GM11168 (cell line): Measurements from ENCODE around the gene RING1.

Source experiments
- in situ Hi-C: fragments of 300-500 bp; cut with MboI; formaldehyde crosslinking; loops from one replicate; pipeline ENCODE4 v1.12.0; 2022; ENCODE audit warnings: low sequenced_read_pairs; ENCODE audit not compliant: unreplicated experiment

RING1 gene

DNA sequence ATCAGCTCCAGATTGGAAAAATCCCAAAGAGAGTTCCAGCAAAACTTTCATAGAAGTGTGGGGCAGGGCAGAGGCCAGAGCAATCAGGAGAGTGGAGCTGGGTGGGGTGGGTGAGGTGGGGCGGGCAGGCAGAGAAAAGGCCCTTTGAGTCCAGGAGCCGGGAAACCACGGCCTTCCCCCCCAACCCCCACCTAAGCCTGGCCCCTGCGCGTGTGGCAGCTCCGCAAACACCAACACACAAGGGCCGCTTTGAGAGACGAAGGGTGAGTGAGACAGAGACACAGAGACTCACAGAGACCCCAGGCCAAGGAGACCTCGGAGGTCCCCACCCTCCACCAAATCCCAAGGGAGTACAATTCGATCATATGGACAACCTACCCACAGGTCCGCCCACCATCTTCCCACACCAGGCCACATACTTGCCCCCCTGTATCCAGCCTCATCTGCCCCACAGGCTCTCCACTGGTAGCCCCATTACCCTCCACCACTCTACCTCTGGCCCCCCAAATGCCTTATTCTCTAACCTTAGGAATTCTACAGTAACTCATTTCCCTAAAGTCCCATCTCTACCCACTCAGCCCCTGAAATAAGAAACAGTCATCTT is 17.7 kb upstream of the RING1 start:
- in situ Hi-C loops, result no loop called here

- in situ Hi-C loops, result no loop called here
Observed at GRCh38 chr6:33191383-33192104, 16.8 kb upstream of the RING1 start.

- in situ Hi-C loops, result no loop called here
Observed at GRCh38 chr6:33192105-33192646, 16.1 kb upstream of the RING1 start, which contains the start of gene COL11A2. TSS of gene COL11A2 (minus strand) at chr6:33192467. CDS start at chr6:33192240, 227 bp downstream.

- in situ Hi-C loops, result no loop called here
Observed at GRCh38 chr6:33192671-33193602, 15.4 kb upstream of the RING1 start.

DNA sequence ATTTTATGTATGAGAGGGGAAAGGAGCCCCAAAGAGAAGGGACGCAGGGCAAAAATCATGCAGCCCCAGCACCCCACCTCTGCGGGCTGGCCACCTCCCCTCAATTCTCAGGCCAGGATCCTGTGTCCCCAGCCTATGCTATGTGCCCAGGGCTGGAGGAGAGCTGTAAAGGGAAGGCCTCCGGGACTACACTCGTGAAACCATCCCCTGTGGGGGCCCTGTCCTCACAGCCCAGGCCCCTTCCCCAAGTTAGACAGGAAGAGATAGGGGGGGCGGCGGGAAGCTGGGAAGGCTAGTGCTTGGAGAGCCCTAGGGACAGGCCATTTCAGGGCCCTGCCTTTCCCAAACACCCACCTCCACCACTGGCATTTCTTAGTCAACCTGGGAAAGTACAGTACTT is 14.7 kb upstream of the RING1 start:
- in situ Hi-C loops, result no loop called here

DNA sequence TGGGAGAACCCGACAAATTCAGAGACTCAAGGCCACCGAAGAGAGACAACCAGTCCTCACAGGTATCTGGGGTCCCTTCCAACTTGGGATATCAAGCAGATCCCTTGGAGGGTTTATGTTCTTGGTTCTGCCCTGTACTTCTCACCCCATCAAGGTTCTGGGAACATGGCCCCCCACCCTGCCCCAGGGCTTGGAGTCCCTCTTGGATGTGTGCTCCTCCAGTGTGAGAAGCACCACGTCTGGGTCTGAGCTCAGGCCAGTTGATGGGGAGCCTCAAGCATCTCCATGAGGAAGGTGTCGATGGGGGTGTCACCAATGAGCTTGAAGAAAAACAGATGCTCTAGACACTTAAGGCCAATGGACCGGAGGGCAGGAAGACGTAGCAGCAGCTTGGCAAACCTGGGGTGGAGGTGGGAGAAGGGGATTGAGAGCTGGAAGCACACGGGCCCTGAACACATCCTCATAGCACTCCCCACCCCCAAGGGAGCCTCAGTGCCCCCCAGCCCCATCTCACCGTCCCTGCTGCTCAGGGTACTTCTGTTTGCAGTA is 13.8 kb upstream of the RING1 start:
- in situ Hi-C loops, result no loop called here

DNA sequence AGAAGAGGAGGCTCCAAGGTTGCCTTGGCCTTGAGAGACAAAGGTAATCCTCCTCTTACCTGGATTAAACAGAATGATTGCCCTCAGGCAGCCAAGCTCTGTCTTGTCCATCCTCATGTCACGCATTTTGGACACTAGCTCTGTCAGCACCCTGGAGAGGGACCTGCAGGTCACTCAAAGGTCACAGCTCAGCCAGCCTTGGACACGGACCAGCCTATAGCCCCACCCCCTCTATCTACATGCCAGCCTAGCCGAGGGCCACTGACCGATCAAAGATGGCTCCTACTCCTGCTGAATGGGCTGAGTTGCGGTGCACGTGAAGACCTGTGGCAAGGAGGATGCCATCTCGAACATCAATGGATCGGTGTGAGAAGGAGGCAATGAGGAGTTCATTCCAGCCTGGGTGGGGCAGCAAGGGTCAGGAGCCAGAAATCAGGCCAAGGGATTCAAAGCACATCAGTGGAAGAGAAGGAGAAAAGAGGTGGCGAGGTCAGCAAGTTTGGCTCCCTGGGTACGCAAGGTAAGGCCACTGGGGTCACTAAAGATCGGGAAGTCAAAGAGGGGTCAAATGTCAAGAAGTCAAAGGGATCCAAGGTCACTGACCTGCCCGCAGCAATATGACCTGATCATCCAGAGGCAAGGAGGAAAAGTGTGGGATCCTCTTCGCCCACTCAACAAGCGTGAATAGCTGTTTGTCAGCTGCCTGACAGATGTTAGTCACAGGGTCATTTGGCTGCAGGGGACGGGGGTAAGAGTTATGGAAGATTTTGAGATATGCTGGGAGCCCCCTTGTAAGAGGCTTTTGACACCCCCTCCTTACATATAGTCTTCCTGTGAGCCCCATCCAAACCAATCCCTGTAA is 12.8 kb upstream of the RING1 start:
- in situ Hi-C loops, result no loop called here

DNA sequence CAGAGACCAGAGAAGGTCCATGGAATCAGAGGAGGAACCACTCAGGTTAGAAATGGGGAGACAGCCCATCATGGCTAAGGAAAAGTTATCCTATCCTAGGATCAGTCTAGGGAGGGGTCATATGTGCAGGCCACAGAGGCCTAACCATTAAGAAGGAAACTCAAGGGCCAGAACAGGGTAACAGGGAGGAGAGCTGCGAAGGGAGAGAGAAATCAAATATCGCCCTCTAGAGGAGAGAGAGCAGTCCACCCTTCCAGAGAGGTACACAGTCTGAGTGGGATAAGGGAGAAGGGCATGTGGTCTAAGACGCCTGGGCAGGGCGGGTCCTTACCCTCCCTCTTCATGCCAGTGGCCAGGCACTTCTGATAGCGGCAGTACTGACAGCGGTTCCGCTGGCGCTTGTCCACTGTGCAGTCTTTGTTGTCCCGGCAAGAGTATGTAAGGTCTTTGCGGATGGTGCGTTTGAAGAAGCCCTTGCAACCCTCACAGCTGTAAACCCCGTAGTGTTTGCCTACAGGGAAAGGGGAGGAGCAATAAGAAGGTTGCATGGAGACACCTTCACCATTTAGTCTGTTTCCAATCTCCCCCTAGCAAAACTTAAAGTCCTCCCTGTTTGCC is 10.8 kb upstream of the RING1 start:
- in situ Hi-C loops, result no loop called here

- in situ Hi-C loops, result no loop called here
Observed at GRCh38 chr6:33198159-33198852, 10.0 kb upstream of the RING1 start.

DNA sequence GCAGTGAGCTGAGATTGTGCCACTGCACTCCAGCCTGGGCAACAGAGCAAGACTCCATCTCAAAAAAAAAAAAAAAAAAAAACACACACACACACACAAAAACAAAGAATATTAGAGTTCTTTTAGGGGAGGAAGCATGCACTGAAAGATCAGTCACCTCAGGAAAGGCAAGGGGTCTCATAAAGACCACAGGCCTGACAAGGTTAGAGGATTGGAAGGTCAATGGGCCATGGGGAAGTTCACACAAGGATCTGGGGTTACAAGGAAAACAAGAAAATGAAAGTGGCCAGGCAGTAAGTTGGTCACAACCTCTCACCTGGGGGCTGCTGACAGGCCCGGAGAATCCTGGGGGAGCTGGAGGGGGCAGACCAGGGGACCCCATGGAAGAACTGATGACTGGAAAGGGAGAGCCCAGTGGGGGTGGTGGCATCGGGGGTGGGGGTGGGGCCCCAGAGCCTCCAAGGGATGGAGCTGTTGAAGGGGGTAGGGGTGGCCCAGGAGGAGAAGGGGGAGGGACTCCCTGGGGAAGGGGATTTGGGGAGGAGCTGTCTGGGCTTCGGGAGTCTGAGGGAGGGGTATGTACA is 9.4 kb upstream of the RING1 start:
- in situ Hi-C loops, result no loop called here

DNA sequence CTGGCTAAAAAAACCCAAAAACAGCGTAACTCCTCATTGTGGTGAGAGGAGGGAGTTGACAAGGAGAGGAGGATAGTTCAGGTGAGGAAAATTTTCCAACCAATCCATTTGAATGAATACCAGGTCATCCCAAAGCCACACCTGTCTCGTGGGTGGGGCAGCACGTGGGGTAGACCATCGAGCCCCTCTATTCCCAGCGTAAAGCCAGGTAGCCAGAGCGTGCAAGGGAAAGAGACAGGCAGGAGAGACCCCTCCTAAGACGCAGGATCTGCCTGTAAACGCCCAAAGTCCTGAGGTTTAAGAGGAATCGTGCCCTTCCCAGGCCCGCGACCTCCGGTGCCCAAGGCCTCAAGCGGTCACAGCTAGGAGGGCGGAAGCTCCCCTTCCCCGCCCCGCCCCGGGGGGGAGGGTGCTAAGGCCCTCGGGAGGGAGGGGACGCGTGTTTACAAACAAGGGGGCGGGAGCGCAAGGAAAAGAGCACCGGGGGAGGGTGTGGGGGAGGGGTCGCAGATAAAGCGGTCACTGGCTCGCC is 8.5 kb upstream of the RING1 start:
- in situ Hi-C loops, result no loop called here

DNA sequence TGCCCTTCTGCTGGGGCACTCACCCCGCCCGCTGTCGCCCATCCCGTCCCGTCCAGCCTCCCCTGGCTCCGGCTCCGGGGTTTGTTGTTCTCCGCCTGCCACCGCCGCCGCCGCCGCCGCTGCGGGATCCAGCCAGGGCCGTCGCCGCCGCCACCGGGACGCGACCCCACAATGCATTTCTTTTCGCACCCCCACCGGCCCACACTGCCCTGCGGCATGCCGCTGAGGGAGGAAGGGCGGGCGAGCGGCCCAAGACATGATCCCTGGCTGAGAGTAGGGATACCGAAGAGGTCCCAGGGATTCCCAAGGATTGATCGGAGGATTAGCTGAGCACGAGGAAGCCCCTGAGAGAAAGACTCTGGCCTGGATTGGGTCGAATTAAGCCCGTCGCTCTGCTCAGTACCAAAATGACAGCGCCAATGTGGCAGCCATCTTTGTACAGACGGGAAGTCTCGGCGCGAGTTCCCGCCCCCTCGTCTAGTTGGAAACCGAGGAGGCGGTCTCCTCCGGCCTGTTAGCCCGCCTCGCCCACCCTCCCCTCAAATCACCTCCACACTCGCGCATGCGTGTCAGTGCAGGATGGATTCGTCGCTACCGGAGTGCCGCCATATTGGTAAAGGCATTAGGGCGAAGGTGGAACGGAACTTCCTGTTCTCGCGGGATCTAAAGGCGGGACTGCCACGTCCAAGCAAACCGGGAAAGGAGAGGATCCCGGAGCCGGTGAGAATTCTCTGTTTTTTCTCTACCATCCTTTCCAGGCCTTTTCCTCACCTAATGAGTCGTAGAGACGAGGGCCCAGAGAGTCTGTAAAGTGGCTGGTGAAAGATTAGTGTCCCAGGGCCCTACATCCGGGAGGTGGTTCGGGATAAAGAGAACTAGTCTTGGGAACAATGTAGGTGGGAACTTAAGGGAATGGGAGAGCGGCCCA is 7.8 kb upstream of the RING1 start, which contains the start of the genes RXRB and SLC39A7:
Gene RXRB (minus strand): TSS at position 447 of the 928 bp plus-strand sequence. CDS start 189 bp downstream, at position 258.
Gene SLC39A7 (plus strand): TSS at position 649 of the 928 bp plus-strand sequence. CDS start 379 bp downstream, outside the sequence.
- in situ Hi-C loops, result no loop called here

GRCh38 chr6:33201147-33201545 is 7.2 kb upstream of the RING1 start:
- in situ Hi-C loops, result no loop called here

- in situ Hi-C loops, result no loop called here
Observed at GRCh38 chr6:33201935-33202334, 6.4 kb upstream of the RING1 start.

DNA sequence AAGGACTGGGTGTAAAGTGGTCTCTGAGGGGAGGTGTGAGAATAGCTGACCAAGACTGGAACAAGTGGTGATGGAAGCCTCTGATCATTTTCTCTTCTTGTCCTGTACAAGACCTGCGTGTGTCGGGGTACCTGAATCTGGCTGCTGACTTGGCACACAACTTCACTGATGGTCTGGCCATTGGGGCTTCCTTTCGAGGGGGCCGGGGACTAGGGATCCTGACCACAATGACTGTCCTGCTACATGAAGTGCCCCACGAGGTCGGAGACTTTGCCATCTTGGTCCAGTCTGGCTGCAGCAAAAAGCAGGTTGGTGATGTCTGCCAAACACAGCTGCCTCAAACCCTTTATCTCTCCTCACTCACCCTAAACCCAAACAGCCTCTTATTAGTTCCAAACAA is 5.5 kb upstream of the RING1 start:
- in situ Hi-C loops, result no loop called here

DNA sequence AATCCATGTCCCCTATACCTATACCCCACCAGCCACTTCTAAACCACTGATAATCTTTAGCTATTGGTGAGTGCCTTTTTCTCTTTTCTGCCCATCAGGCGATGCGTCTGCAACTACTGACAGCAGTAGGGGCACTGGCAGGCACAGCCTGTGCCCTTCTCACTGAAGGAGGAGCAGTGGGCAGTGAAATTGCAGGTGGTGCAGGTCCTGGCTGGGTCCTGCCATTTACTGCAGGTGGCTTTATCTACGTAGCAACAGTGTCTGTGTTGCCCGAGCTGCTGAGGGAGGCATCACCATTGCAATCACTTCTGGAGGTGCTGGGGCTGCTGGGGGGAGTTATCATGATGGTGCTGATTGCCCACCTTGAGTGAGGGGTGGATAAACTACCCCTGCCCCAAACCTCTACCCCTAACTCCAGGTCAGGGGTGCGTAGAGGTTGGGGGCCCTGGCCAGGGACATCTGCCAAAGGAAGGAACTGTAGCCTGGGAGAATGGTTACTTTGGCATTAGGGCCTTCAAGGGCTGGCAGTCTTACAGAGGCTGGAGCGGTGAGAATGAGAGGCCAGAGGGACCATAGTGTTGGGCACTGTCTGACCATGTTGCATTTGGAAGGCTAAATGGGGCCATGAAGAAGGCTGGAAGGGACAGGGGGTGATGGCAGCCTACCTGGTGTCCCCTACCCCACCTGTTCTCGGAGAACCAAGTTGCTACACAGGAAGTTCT is 4.7 kb upstream of the RING1 start:
- in situ Hi-C loops, result no loop called here
